ENCODE measurements around the gene MAK.

GRCh38 chr6:10793695-10794094 lies 44.6 kb downstream of the MAK start:
- TF ChIP-seq CTCF (IDR thresholded peaks at IDR 0.05; ENCODE audit: poor library complexity) (no peak), EZH2 (IDR thresholded peaks at IDR 0.05; ENCODE audit: borderline replicate concordance) (no peak), EZH2phosphoT487 (IDR thresholded peaks at IDR 0.05; ENCODE audit: low read depth, severe bottlenecking, unreplicated experiment) (no peak)
